HG03060 (cell line): ENCODE measurements around the gene PIP.
"Not testable (repeated sequence)": the region's sequence is repeated elsewhere in the genome, so short reads cannot be mapped to it uniquely, and the experiment has no call there.

ENCODE experiments used
- ATAC-seq: cut with Tn5 transposase; IDR thresholded peaks from one replicate; pipeline ENCODE4 v1.9.1; 2021; ENCODE audit warnings: low read depth, moderate number of reproducible peaks; ENCODE audit not compliant: unreplicated experiment

The PIP gene

GRCh38 chr7:143176128-143176527 lies 44.3 kb downstream of the PIP start:
- ATAC-seq = no peak

GRCh38 chr7:143177374-143178119 lies 45.7 kb downstream of the PIP start:
- ATAC-seq = no peak

- not testable (repeated sequence) for ATAC-seq
Observed at GRCh38 chr7:143180771-143181170, 48.9 kb downstream of the PIP start.

GRCh38 chr7:143181349-143181748 lies 49.5 kb downstream of the PIP start:
- no peak for ATAC-seq

GRCh38 chr7:143183024-143183423 lies 51.1 kb downstream of the PIP start, which contains the start of gene TAS2R39:
TAS2R39 (plus strand) TSS chr7:143183419; CDS start chr7:143183419, 0 bp downstream.
- no peak for ATAC-seq

- no peak for ATAC-seq
Observed at GRCh38 chr7:143185551-143185950, 53.7 kb downstream of the PIP start.

- ATAC-seq = no peak
Observed at GRCh38 chr7:143188994-143189393, 57.1 kb downstream of the PIP start.
